GM11168 (cell line): ENCODE data around the gene PRPF40B.
"Not testable (repeated sequence)": the region's sequence is repeated elsewhere in the genome, so short reads cannot be mapped to it uniquely, and the experiment has no call there.

ENCODE experiments used
- in situ Hi-C: fragments of 300-500 bp; cut with MboI; formaldehyde crosslinking; loops from one replicate; pipeline ENCODE4 v1.12.0; 2022; ENCODE audit warnings: low sequenced_read_pairs; ENCODE audit not compliant: unreplicated experiment

PRPF40B gene

DNA sequence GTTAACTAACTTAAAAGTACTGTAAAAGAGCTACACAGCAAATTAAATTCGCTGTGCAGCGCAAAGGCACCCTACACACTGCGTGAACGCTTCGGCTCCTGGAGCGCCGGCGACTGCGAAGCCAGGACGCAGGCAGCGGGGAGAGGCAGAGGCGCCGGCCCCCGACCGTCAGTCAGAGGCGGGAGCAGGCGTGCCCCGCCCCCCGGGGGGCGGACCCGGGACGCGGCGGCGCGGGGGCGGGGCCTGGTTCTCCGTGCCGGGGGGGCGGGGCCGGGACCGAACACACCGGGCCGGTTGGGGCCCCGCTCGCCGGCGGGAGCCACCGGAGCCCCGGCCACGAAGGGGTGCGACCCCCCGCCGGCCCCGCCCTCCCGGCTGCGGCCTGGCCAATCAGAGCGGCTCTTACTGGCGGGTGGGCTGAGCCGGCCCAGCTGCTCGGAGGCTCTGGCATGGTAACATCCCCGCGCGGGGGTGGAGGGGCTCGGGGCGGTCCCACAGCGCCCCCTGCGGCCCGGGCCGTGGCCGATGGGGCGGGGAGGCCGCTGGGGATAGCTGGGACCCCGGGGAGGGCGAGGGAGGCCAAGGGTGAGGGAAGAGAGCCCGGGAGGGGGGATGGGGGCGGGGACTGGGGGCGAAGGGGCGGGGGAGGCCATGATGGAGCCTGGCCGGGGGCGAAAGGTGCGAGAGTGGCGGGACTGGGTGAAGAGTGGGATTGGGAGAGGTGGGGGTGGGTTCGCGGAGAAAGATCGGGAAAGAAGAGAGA, at the start of gene PRPF40B:
TSS of gene PRPF40B (plus strand) at position 420 of the 763 bp plus-strand sequence. CDS start at position 450, 30 bp downstream.
- in situ Hi-C loops, result no loop called here

DNA sequence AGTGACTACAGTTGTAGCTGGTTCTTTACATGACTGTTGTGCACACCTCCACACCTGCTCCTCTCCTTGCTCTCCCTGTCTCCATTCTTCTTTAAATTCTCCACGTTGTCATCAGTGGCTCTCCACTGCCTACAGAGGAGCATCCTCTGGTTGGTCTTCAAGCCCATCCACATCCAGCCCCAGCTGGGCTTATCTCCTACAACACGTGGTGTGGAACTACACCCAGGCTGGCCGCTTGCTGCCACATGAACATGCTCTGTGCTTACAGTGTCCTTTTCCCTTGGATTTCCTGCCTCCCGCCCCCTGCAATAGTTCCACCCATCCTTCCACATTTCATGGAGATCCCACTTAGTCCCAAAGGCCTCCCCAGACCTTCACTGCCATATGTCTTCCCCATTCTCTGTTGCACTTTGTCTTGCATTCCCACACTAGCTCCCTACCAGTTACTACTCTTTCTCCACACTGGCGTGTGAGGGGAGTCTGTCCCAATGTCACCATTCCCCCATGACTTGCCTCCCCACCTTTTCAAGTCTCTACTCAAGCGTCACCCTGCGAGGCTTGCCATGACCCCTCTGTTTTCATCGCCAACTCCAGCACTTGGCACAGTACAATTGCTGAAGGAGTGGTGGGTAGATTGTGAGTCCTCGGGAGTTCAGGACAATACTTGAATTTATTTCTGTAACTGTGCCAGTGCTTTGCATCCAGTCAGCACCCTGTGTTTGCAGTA, 45.6 kb upstream of the PRPF40B start:
- in situ Hi-C loops, result no loop called here

DNA sequence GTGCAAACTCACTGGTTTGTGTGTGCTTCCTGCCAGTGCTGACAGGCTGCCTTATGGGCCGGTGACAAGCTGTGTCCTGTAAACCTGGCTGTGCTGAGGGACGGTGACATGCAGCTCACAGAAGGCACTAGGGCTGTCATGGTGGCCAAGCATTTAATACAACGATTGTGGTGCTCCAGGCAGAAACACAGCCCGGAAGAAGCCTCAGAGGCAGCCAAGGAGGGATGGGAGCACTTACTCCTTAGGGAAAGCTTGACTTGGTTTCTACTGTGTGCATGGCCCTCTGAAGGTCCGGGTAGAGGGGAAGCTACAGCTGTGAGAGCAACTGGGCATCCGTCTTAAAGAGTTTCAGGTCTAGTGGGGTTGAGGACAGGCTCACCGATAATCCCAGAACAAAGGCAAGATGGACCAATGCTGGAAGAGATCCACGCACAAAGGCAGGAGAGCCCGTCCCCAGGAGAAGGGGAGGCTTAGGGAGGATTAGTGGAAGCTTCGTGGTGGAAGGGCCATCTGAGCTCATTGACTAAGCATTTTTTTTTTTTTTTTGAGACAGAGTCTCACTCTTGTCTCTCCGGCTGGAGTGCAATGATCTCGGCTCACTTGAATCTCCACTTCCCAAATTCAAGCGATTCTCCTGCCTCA, 44.8 kb upstream of the PRPF40B start:
- in situ Hi-C loops, result no loop called here

DNA sequence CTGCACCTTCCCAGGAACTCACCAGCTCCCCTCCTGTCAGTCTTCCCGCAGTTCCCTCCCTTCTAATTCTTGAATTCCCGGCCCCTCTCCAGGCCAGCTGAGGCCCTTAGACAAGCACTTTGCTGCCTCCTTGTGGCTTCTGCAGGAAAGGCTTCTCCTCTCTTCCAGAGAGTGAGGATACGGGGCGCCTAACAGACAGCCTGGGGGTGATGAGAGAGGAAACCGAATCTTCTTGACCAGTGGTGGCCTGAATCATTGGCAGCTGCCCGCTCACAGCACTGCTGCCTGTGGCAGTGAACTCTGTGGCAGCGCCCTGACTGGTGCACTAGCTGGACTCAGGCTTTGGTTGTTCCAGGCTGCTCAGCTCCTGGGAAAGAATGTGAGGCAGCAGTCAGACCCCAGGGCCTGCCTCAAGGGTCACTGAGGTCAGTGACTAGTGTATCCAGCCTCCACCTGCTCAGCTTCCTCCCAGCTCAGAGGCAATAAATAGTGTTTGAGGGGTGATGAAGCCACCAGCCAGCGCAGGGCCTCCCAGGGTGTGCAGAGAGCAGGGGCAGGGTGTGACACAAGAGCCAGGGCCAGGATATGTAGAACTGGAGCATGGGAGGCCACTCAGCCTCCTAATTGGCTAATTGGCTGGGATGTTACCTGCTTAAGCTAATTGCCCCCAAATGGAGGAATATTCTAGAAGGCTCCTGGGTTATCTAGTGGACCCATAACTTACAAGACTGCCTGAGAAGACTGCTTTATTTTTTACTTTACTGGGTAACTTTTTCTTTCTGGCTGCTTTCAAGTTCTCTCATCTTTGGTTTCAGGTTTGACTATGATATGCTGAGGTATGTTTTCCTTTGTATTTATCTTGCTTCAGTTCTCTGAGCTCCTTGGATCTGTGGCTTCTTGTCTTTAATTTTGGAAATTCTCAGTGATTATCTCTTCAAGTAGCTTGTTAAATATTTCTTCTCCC, 42.5 kb upstream of the PRPF40B start:
- in situ Hi-C loops, result no loop called here

DNA sequence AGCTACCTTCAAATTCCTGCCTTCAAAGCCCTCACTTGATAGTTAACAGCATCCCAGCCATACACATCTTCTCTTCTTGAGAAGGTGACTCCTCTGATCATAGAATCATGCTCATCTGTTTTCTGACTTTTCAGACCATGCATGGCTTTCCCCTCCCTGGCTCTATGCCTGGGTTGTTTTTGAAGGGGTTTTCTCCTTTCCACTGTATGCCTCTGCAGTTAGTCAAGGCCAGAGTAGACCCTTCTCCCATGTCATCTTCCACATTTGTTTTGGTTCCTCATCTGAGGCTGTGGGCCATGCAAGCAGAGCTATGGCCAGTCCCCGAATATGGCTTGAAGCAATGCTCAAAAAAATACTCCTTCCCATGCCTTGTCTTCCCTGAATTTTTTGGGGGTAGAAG, 41.2 kb upstream of the PRPF40B start:
- in situ Hi-C loops, result no loop called here

DNA sequence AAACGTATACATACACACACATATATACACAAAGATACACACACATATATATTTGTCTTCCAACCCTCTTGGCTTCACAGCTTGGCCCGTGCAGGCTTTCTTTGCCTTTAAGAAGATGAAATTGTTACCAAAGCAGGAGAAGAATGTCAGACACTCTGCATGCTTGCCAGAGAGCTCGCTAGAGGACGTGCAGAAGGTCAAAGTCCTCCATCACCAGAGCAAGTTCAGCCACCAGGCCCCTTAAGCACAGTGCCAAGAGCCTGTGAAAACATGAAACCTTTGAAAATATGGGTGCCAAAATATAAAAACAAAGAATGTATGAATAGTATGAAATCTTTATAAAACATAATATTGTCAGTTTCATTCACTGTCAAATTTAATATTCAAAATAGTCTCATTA, 40.5 kb upstream of the PRPF40B start:
- in situ Hi-C loops, result no loop called here

DNA sequence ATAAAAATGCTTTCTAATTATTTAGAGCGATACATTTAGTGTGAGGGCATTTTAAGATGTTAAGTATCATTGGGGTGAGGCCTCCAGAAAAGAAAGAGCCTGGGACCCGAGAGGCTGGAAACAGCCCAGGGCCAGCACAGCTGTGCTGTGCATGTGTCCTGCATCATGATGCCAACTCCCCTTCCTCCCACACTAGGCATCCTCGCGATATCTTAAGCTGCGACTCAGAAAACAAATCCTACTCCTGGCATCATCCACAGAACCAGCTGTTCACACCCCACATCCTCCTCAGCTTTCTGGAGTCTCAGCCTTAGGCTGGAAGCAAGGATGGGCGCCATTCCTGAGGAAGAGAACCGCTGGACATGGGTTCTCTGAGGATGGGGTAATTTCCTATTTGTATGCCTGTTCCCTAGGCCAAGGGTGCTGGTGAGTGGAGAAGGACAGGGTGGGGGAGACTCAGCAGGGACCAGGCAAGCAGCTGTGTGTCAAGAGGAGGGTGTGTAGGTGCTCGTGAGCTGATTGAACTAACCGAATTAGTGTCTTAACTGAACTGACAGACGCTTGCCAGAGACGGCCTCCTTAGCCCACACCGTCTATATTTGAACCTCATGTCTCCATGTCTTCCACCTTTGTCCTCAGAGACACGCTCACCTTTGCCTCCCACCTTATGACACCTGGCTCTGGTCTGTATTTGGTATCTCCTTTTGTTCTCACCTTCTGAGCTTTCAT, 39.8 kb upstream of the PRPF40B start:
- in situ Hi-C loops, result no loop called here

DNA sequence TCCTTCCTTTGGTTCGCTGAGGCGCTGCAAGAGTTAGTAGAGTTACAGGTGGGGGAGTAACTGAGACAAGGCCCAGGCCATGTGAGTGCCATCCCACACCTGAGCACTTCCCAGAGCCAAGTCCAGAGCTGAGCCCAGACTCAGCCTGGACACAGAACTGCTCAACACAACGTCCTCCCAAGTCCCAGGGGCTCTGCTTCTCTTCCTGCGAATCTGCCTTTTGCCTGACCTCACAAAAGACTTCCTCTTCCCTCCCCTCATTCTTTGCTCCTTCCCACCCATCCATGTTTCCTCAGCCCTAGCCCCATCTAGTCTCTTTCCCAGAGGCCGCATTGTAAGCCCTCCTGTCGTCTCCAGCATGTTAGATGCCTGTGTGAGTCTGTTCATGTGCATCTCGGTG, 38.8 kb upstream of the PRPF40B start:
- in situ Hi-C loops, result no loop called here

DNA sequence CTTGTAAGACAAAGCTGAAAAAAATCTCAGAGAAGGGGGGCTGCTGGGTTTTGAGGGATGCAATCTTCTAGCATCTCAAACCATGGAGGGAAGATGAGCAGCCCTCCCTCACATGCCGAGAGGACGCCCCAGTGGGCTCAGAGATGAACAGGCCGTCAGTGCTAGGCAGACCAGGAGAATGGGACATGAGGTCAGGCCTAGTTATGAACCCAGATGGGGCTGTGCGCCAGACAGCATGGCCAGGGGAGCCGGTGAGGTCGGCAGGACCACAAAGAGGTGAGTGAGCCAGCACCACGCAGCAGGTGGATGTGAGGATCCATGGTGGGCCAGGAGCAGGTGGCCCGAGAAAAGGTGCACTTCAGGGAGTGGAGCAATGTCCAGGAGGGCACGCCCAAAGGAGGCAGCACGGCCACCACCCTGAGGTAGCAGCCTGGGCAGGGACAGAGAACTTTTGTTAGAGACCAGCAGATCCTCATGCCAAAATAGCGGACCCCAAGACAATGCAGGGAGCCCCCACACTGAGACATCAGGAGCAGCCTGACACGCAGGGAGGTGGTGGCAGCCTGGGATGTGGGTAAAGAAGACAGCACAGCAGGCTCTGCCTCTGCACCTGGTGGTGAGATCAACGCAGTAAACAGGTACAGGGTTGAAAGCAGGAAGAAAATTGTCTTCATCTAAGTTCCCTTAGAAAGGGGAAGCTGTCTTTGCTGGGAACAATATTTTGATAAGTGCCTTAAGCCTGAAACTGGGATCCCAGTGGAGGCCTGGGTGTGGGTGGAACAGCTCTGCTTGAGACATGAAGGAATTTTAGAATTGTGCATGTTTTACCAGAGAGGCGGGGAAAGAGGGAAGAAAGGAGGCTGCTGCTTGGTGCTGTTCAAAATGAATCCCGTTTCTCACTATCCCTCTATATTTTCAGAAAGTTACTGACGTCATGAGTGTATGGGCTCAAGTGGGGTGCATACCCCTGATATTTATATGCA, 37.6 kb upstream of the PRPF40B start:
- in situ Hi-C loops, result no loop called here

DNA sequence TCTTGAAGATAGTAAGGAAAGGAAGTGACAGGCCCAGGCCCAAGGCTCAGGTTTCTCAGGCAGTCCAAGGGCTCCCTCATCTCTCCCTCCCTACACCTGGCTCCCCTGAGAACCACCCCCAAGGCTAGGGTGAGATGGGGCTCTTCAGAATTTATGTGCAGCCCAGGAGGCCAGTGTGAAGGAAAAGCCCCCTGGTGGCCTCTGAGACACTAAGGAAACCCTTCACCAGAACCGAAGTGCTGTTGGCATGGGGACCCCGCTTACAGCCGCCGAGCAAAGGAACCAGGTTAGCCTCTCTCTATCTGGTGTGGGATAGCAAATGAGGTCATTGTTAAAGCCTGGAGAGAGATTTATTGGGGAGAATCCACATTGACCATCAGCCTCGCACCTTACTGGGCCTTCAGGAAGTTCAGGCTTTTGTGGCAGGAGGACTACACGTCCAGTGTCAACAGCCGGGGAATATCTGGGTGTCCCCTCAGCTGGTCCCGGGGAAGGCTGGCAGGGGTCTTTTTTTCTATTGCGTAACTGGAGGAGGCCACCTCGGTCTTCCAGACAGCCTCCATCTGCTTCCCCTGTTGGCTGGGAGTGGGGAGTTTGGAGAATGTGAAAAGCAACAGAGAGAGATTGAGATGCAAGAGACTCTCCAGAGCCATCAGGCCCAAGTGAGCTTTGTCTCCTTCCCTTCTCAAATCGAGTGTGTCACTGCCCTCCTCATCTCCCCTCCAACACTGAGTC, 36.0 kb upstream of the PRPF40B start:
- in situ Hi-C loops, result no loop called here

DNA sequence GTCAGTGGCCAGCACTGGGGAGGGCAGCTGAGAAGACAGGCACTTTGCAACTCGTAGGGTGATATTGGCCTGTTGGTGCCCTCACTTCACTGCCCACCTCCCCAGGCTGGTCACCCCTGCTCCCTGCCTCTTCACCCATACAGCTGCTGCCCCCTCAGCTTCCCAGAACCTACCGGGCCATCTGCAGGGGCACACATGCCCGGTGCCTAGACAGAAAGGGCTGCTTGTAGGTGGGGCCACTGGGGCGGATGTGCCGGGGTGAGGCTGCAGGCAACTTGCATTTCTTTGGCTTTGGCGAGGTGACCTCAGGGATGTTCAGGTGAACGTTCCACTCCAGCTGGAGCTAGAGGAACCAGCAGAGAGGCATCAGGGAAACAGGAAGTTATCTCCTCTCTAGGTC, 35.1 kb upstream of the PRPF40B start:
- in situ Hi-C loops, result no loop called here

DNA sequence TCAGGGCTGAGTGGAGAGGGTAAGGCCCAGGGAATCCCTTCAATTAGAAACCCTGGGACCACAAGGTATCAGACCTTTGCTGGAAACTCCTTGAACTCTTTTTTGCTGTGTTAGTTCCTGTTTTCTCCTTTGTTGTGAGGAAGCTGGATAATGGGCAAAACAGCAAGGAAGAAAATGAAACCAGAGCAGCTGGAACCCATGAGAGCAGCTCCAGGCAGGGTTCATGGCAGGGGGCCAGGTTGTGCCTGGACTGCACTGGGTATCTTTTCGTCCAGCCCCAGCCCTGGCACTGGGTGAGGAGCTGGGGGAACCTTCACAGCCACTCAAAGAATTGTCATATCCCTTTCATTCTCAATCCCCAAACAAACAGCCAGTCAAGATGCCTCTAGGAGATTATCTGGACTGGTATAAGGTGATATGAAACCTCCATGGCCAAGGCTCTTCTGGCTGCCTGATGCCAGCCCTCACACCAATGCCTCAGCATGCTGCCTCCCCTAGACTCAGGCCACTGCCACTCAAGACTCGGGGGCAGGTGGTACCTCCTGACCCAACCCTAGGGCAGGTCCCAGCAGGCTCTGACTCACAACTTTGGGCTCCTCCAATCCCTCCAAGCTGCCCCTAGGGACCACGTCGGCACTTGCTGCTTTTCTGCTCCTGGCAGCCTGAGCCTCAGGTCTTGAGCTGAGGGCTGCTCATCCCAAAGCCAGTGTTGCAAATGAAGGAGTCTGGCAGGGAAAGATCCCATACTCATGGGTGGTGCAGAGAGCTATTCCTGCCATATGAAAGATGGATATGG, 34.4 kb upstream of the PRPF40B start:
- in situ Hi-C loops, result no loop called here

DNA sequence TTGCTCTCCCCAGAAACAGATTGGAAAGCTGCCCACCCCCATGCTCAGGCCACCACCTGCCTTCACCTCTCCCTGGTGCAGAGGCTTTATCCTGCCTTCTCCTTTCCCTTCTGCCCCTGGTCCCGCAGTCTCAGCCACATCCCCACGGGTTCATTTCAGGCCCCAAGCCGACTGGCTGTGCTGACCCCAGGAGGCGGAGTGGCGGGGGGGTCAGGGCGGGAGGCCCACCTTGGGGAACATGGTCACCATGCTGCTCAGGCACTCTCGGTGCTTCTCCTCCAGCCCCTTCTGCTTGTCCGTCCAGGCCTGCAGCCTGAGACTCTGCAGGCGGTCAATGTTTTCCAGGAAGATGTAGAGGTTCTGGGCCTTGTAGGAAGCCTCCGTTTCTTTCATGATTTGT, 24.8 kb upstream of the PRPF40B start:
- in situ Hi-C loops, result no loop called here

DNA sequence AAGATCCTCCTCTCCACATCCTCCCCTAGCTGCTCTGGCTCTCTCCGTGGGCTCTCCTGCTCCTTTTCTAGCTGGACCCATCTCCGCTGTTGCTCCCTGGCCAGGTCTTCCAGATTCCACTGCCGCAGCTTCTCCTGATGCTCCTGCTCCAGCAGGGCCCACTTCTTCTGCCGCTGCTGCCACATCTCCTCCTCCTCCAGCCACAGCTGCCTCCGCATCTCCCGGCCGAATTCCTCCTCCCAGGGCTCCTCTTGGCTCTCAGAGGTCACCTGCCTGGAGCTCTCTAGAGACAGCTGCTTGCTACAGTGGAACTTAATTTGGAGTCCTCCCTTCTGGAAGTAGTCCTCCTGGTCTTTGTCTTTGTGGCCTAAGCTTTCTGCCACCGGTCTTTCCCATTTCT, 23.4 kb upstream of the PRPF40B start:
- in situ Hi-C loops, result no loop called here

DNA sequence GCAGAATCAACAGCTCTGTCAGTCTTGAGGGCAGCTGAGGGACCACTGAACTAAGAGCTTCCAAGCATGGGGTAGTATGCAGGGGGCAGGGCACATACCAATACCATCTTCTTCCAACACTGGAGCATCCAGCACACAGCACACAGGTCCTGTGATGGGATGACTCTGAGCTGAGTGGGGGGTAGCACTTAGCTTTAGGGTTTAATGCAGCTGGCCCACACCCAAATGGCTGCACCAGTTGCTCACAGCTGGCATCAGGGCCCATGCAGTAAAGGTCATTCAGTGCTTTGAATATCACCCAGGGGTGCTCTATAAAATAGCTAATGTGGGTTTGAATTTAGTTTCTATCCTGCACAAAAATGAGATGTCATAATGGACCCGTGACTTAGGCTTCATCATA, 19.6 kb upstream of the PRPF40B start:
- in situ Hi-C loops, result no loop called here

DNA sequence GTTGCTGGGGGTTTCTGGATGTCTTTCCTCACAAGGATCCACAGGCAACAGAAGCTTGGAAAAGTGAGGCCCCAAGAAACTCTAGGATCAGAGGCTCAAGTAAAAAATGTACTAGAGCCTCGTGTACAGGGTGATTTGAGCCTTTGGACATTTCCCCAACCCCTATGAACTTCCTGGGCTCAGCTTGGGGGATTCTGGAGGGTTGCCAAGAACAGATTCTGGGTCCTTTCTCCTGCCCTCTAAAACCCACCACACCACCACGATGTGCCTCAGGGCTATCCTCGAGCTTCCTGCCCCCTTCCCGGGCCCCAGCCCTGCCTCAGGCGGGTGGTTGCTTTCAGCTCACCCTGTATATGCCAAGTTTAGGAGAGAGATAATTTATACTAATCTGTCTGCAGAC, 18.5 kb upstream of the PRPF40B start:
- in situ Hi-C loops, result no loop called here

DNA sequence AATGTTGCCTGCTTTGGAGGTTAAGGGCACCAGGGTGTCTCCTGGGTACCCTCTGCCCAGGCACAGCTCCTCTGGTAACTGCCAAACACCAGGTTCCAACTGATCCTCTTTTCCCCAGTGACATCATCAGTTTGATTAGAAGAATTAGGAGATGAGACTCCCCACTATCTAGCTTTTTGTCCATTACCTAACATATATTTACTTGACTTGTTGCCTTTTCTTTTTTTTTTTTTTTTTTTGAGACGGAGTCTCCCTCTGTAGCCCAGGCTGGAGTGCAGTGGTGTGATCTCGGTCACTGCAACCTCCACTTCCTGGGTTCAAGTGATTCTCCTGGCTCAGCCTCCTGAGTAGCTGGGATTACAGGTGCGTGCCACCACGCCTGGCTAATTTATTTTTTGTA, 17.8 kb upstream of the PRPF40B start, which contains the start of gene FAM186B:
TSS of gene FAM186B (minus strand) at position 101 of the 400 bp plus-strand sequence. CDS start 162 bp downstream, outside the sequence.
- in situ Hi-C loops, result not testable (repeated sequence)
